ENCODE data around the gene CADPS2.

- TF ChIP-seq CTCF (IDR thresholded peaks at IDR 0.05): no peak
- no peak for TF ChIP-seq EZH2 (IDR thresholded peaks at IDR 0.05)
- TF ChIP-seq EZH2phosphoT487 (IDR thresholded peaks at IDR 0.05): no peak
These were observed 455.6 kb downstream of the CADPS2 start for GRCh38 chr7:122430710-122431109.

All from neural progenitor cell (in vitro differentiated cells).